Motor neuron (in vitro differentiated cells): ENCODE results near the gene GPR137B. TPM values are rescaled to one million over a fixed set of nuclear protein-coding genes. Genes with fewer than 3 reads are reported as not detected.

ENCODE experiments used
- ATAC-seq, 8 experiments: fragments of 200-7000 bp; cut with Tn5 transposase; replicated peaks in 6 of 8; 2 replicates each; pipeline ENCODE4 v1.8.0; 2021; ENCODE audit warnings: mild to moderate bottlenecking in 8 of 8, moderate library complexity in 8 of 8
- H3K27ac ChIP-seq, 2 donors: fragments of 250-450 bp; sonication (Bioruptor Pico); 2 replicates each; pipeline ENCODE4 v1.9.0; 2021; ENCODE audit warnings: antibody characterized with exemption in 2 of 2, mild to moderate bottlenecking in 2 of 2, moderate library complexity in 1 of 2
- H3K4me1 ChIP-seq, 2 donors: fragments of 250-450 bp; sonication (Bioruptor Pico); replicated peaks in 1 of 2; 2 replicates each; pipeline ENCODE4 v1.6.1; 2021; ENCODE audit warnings: antibody characterized with exemption in 2 of 2, mild to moderate bottlenecking in 2 of 2, moderate library complexity in 1 of 2
- H3K4me3 ChIP-seq, 5 donors: fragments of 250-450 bp; sonication (Bioruptor Pico); 2 replicates each; pipeline ENCODE4 v1.9.0; 2021; ENCODE audit warnings: antibody characterized with exemption in 5 of 5, mild to moderate bottlenecking in 5 of 5, moderate library complexity in 4 of 5
- WGBS, 10 experiments: fragments of 450-650 bp; shearing (Covaris generic); methylation state at CpG; one replicate each; pipeline ENCODE4 v1.0.0; 2022; 5-methylcytosine and 5-hydroxymethylcytosine counted together
- in situ Hi-C, 9 experiments: fragments of 400-800 bp; cut with MboI; loops; one replicate each; pipeline ENCODE4 v1.15.0; 2021; ENCODE audit warnings: low sequenced_read_pairs in 9 of 9, low pct_unique_long_range_greater_than_20kb in 2 of 9; ENCODE audit not compliant: unreplicated experiment in 9 of 9
- total RNA-seq, 8 experiments: library from RNA; unstranded; fragments of 300-600 nt; gene quantifications; 2 replicates each; pipeline versions ENCODE4 v1.2.3 to v1.2.4, GENCODE V29; 2022

Gene GPR137B
- total RNA-seq, 8 experiments from 2014 or later, result 8.6 to 25.0 (median 12.3) TPM

DNA sequence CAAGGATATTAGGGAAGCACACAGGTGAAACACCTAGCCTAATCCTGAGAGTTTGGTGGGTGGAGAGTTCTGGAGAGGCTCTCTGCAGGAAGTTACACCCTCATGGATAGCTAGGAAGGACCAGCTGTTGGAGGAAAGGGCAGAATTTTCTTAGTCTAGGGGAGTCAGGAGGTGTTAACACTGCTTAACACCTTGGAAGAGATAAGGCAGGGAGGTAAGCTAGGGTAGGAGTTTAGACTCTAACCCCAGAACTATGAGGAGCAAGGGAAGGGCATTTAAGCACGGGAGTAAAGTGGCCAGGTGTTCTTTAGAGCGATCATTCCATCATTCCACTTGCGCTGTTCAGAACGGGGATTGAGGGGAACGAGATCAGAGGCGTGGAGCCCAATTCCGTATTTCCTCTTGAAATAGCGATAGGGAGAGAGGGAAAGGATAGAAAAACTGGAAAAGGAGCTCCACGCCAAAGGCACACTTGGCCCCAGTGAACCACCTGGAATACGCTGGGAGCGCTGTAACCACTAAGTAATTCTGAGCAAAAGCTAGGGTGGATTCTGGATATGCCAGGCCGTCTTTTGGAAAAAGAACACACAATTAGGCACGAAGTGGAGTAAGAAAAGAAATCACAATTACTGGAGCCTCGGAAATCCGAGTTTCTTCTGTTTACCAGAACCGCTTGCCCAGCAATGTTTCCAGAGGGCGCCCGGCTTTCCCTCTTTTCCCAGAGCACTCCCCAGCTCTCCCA lies 1.5 kb upstream of the GPR137B start:
- in situ Hi-C loops, result no loop called here
- ATAC-seq, result no peak
- WGBS, 10 experiments, result 0 to 18% (median 9%) methylated on average over 2 to 18 of the region's 18 CpGs; no CpG with 5 or more reads in 1 of the 10 experiments
- peaks cover 16 to 17% of the 10 kb centered on the region in 2 donors for H3K4me1 ChIP-seq
- H3K27ac ChIP-seq, result no peak overlapping the region
- H3K4me3 ChIP-seq, result peak overlapping the region; percentile 59 to 98 (median 89)

DNA sequence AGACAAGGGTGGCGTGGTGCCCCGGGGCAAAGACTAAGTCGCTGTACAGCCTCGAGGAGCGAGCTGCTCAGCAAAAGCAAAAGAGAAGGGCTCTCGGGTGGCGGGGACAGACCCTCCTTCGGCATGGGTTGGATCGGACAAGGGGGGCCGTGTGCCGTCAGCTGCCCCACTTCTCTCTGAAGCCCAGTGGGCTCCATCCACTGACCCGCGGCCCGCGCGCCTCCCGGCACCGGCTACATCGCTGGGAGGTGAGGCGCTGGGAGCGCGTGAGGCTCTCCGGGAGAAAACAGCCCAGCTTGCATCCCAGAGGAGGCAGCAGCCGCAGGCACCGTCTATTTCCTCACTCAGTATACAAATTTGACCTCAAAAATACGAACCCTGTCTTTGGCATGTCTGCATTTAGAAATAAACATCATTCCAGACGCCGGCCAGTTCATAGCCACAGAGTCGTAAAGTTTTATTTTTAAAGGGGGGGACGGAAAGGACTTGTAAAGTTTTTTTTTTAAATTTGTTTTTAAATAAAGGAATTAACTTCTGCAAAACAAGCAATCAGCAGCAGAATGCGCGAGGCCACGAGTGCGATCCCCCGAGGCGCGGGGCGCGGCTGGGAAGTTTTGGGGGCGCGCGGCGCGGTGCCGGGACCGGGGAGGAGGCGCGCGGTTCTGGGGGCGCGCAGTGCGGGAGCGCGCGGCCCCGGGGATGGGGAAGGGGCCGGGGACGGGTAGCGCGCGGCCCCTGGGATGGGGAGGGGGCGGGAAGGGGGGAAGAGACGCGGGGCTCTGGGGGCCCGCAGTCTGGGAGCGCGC lies 689 bp upstream of the GPR137B start:
- Histone ChIP-seq H3K27ac (no peak overlapping the region), H3K4me1 (peaks cover 16 to 17% of the 10 kb centered on the region in 2 donors), H3K4me3 (peak overlapping the region; percentile 59 to 98 (median 89))
- peak; percentile 35 to 65 (median 54) for ATAC-seq
- in situ Hi-C loops, result no loop called here
- 0 to 16% (median 0%) methylated on average over 1 to 32 of the region's 67 CpGs; no CpG with 5 or more reads in 2 of the 10 experiments for WGBS, 10 experiments

DNA sequence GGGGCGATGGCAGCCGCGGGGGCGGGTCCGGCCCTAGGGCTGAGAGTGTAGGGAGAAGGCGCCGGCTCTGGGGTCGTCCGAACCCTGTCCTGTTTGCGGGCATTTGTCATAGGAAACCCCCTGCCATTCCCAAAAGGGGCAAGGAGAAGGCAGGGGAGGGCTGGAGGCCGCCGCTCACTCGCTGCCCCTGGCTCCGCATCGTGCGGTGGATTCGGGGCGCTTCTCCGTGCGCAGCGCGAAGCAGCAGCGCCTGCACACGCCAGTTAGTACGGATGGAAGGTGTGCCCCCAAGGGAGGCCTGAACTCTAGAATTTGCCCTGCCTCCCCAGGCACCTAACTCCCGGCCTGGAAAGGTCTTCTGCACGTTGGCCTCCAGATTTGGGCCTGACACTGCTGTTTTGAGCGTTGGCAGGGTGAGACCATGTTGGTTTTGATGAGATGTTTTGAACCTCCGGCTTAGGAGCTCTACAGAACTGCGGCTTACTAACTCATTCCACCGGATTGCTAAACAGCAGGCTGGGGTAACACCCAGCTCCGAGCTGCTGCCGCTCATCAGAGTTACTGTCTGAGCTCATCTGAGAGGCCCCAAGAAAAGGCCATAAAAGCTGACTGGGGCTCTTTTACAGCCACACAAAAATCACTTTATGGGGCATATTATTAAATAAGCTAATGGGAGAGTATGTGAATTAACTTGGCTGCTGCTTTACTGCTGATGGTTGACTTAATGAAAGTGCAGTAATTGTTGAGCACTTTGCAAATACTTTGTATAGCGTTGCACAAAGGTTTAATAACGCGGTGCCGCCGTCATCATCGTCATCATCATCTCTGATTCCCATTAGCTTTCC lies 987 bp downstream of the GPR137B start:
- Histone ChIP-seq H3K27ac (no peak overlapping the region), H3K4me1 (peaks cover 16 to 17% of the 10 kb centered on the region in 2 donors), H3K4me3 (peak overlapping the region; percentile 59 to 98 (median 89))
- peak; percentile 18 to 55 (median 32) for ATAC-seq
- WGBS, 10 experiments, result 1 to 58% (median 45%) methylated on average over 2 to 27 of the region's 39 CpGs; no CpG with 5 or more reads in 2 of the 10 experiments
- in situ Hi-C loops, result no loop called here

DNA sequence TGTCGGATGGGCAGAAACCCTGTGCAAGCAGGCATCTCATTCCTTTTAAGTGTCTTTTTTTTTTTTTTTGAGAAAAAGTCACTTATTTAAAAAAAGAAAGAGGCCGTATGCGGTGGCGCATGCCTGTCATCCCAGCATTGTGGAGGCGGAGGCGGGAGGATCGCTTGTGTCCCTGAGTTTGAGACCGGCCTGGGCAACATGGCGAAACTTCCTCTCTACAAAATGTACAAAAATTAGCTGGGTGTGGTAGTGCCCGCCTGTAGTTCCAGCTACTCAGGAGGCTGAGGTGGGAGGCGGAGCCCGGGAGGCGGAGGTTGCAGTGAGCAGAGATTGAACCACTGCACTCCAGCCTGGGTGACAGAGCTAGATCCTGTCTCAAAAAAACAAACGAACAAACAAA lies 1.7 kb downstream of the GPR137B start:
- Histone ChIP-seq H3K27ac (no peak overlapping the region), H3K4me1 (peaks cover 17% of the 10 kb centered on the region in 2 donors), H3K4me3 (peak overlapping the region; percentile 59 to 98 (median 89))
- 40 to 88% (median 78%) methylated on average over 2 to 13 of the region's 14 CpGs; no CpG with 5 or more reads in 1 of the 10 experiments for WGBS, 10 experiments
- in situ Hi-C loops, result no loop called here
- ATAC-seq, result no peak

DNA sequence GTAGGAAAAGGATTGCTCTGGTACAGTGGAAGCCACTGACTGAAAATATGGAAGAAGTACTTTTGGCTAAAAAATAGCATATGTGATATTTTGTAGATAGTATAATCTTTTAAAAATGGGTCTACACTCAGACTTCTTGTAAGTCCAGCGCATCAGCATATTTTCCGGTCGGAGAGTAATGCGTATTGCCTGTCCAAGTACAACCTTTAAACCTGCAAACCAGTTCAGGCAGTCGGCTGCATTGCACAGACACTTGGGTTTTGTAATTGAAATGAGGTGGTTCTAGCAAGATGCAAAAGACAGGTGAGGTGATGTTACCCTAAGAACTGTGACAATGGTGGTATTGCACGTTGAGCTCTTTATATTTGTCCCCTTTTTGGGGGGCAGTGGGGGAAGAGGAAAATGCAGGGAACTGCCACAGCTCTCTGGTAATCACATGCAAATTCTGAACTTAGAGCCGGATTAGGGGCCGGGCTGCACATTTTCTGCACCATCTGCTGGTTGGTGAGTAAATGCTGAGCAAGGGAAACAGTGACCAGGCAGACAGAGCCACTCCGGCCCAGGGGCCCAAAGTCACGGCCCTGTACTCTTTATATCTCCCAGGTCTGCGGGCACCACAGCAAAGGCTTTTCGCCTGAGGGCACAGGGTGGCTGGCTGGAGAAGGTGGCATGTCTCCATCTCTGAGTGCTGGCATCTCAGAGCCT lies 2.3 kb downstream of the GPR137B start:
- in situ Hi-C loops, result no loop called here
- H3K4me1 ChIP-seq, result peaks cover 17 to 20% of the 10 kb centered on the region in 2 donors
- no peak for ATAC-seq
- H3K4me3 ChIP-seq, result peak overlapping the region; percentile 59 to 98 (median 89)
- H3K27ac ChIP-seq, result no peak overlapping the region
- WGBS, 10 experiments, result 17 to 93% (median 54%) methylated on average over 1 to 12 of the region's 12 CpGs

DNA sequence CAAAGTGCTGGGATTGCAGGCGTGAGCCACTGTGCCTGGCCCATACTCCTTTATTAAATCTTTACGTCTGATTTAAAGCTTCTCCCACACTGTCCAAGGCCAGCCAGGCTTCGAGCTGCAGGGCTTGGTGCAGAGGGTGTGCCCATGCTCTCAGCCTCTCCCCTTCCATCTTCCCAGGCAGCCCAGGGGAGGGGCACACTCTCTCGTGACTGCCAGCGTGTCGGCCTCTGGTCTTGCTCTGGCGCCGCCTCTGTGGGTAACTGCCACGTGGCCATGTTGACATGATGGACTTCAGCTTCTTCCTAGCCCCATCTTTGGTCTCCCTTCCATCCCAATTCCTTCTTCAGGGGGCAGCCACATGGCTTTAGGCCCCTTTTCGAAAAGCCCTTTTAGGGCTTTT lies 4.7 kb downstream of the GPR137B start:
- ATAC-seq, result peak in 1 of 8 experiments; percentile 28
- Histone ChIP-seq H3K4me3 (no peak overlapping the region), H3K4me1 (peaks cover 17 to 20% of the 10 kb centered on the region in 2 donors), H3K27ac (no peak overlapping the region)
- WGBS, 10 experiments, result 36 to 100% (median 79%) methylated on average over 1 to 10 of the region's 10 CpGs; no CpG with 5 or more reads in 2 of the 10 experiments
- in situ Hi-C loops, result no loop called here

DNA sequence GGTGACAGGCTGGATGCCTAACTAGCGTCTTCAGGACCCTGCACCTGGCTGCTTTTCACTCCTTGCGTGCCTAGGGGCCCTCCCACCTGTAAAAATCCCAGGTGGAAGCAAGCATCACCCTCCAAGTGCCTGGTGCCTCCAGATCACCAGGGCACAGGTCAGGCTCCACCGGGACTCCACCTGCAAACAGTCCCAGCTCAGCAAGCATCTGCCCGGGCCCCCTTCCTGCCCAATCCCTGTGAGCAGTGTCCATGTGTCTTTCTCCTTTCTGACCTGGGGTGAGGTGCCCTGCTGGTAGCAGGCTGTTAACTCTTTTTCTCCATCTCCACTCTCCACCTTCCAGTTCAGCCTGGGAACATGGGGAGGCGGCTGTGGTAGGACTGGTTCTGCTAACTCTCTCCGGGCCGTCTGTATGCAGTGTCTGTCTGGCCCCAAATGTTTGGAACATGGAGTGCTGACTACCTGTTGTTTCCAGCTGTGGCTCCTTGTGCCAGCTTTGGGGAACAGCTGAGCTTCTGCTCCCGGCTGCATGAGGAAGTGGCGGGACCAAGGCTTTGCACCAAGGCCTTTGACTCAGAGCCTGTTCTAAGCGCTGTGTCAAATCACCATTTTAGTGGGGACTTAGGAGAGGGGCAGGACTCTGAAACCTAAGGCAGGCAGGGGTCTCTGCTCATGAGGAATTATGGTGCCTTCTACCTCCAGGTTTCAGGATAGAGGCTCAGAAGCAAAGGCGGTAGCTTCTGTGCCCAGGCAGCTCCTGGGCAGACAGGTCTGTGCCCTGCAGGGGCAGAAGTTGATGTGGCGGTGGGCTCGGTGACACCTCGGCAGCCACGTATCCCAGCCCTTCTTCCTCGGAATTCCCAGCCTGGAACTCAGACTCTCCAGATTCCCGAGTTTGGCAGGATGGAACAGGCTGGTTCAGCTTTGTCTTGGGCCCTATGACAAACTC lies 5.5 kb downstream of the GPR137B start:
- no peak overlapping the region for H3K27ac ChIP-seq
- peaks cover 17 to 20% of the 10 kb centered on the region in 2 donors for H3K4me1 ChIP-seq
- no peak overlapping the region for H3K4me3 ChIP-seq
- WGBS, 10 experiments, result 57 to 93% (median 73%) methylated on average over 1 to 7 of the region's 17 CpGs; no CpG with 5 or more reads in 2 of the 10 experiments
- in situ Hi-C loops, result no loop called here
- no peak for ATAC-seq

DNA sequence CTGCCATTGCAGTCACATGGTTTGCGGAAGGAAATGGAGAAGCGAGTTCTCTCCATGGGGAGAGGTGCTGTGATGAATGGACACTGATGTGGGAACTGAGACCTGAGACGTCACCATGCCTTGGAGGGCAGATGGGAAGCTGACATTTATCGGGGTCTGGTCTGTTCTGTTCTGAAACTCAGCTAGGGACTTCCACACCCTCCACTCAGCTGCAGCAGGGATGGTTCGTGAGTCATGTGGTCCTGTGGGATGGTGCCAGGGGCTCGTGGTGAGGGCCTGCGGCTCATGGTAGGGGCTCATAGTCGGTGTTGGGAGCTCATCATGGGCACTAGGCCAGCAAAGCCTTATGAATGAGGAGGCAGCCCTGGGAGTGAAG lies 6.1 kb downstream of the GPR137B start:
- no peak for ATAC-seq
- 80 to 100% (median 94%) methylated on average over 1 to 6 of the region's 8 CpGs; no CpG with 5 or more reads in 7 of the 10 experiments for WGBS, 10 experiments
- H3K4me3 ChIP-seq, result no peak overlapping the region
- in situ Hi-C loops, result no loop called here
- peaks cover 17 to 20% of the 10 kb centered on the region in 2 donors for H3K4me1 ChIP-seq
- no peak overlapping the region for H3K27ac ChIP-seq

DNA sequence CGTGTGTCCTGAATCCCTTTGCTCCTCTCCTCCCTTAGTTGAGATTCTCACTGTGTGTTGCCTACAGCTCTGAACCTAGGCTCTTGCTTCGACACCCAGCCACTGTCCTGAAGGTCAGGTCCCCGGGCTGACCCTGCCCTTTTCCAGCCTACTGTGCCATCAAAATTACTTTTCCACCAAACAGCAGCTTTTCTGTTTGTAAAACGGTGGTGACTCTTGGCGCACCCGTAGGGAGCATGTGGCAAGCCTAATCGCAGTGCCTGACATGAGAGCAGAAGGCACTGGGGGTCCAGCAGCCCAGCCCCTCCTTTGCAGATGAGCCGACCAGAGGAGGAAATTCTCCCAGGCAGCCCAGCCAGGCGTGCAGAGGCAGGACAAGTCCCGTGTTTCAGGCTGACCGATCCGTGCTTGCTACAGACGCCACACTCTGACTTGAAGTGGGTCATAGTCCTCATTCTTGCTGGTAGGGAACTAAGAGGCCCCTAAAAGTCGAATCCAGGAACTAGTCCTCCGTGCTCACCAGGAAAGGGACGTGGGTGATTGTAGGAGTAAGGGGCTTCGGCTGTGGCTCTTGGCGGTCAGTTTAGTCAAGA lies 6.8 kb downstream of the GPR137B start:
- no peak overlapping the region for H3K27ac ChIP-seq
- peaks cover 12 to 18% of the 10 kb centered on the region in 2 donors for H3K4me1 ChIP-seq
- no peak overlapping the region for H3K4me3 ChIP-seq
- 40 to 90% (median 81%) methylated on average over 1 to 13 of the region's 18 CpGs; no CpG with 5 or more reads in 2 of the 10 experiments for WGBS, 10 experiments
- no peak for ATAC-seq
- in situ Hi-C loops, result no loop called here

DNA sequence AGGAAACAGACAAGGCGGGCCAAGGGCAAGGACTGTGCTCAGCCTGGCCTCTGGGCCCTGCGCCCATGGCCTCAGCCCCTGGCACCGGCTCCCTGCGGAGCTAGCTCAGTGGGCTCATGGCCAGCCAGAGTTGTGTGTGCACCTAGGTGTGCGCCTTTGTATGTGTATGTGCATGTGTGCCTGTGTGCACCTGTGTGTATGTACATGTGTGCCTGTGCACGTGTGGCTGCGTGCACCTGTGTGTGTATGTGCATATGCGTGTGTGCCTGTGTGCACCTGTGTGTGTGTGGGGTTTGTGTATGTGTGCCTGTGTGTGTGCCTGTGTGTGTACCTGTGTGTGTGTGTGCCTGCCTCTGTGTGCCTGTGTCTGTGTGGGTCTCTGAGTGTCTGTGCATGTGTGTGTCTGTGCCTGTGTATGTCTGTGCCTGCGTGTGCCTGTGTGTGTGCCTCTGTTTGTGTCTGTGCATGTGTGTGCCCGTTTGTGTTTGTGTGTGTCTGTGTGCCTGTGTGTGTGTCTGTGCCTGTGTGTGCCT lies 7.4 kb downstream of the GPR137B start:
- no peak overlapping the region for H3K27ac ChIP-seq
- WGBS, 10 experiments, result 86 to 100% (median 88%) methylated on average over 2 to 5 of the region's 10 CpGs; no CpG with 5 or more reads in 6 of the 10 experiments
- in situ Hi-C loops, result no loop called here
- H3K4me1 ChIP-seq, result peaks cover 5 to 11% of the 10 kb centered on the region in 2 donors
- no peak overlapping the region for H3K4me3 ChIP-seq
- ATAC-seq, result peak in 3 of 8 experiments; percentile 12 to 35 (median 16)
